ENCODE results near the gene ASCL3. TPM values are rescaled to one million over a fixed set of nuclear protein-coding genes. Genes with fewer than 3 reads are reported as not detected.

The ASCL3 gene
- total RNA-seq, 4 donors from 2014 or later = not detected

DNA sequence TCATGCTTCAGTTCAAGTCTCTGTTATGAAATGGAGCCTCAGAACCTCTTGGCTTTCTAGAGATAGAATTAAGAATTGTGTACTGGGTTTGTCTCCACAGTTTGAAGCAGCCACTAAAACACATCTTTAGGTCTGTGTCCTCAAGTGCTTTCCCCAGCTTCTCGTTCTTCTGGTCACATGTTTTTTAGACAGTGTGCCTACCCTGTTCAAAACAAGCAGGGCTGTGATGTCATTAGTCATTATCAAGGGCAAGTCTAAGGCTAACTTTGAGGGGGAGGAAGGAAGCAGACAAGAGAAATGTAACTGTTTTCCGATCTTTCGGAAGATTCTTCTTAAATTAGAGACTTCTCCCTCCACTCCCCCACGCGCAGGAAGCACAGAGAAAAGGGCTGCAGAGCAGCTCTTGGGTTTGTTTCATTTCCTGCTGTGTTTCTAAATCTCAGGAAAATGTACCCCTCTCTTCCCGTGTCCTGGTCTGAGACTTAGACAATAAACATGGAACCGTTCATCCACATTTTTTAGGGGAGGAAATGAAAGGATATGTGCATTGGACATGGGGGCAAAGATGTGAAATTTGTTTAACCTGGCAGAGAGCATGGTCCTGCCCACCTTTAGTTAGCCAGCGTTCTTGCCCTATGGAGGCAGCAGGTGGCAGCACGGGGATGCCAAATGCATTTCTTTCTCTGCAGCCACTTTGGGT, 28.7 kb downstream of the ASCL3 start:
- peaks cover 4 to 32% (median 18%) of the 10 kb centered on the region in 4 donors for H3K36me3 ChIP-seq
- DNase-seq (ENCODE audit: extremely low spot score) = no peak
- WGBS = 11% methylated on average over 9 of the region's 9 CpGs
- H3K27me3 ChIP-seq = no peaks in the 10 kb centered on the region
- no peaks in the 10 kb centered on the region for H3K9me3 ChIP-seq
- H3K27ac ChIP-seq (replicated peaks in 1 of 4) = peak overlapping the region; percentile 61 to 76 (median 67)
- intact Hi-C loops (cut with DNase I) = loop anchor here (2.0 to 10.0 kb wide), 3 partner anchors 45 to 229 kb away; partner anchors contain the start of genes RPL27A and TRIM66
- TF ChIP-seq EP300 (IDR thresholded peaks at IDR 0.05) (no peak), POLR2AphosphoS5 (IDR thresholded peaks at IDR 0.05) (peak in 1 of 2 donors; percentile 19), POLR2A (IDR thresholded peaks at IDR 0.05; ENCODE audit: low read depth) (no peak)
- TF ChIP-seq, protein P1, sequence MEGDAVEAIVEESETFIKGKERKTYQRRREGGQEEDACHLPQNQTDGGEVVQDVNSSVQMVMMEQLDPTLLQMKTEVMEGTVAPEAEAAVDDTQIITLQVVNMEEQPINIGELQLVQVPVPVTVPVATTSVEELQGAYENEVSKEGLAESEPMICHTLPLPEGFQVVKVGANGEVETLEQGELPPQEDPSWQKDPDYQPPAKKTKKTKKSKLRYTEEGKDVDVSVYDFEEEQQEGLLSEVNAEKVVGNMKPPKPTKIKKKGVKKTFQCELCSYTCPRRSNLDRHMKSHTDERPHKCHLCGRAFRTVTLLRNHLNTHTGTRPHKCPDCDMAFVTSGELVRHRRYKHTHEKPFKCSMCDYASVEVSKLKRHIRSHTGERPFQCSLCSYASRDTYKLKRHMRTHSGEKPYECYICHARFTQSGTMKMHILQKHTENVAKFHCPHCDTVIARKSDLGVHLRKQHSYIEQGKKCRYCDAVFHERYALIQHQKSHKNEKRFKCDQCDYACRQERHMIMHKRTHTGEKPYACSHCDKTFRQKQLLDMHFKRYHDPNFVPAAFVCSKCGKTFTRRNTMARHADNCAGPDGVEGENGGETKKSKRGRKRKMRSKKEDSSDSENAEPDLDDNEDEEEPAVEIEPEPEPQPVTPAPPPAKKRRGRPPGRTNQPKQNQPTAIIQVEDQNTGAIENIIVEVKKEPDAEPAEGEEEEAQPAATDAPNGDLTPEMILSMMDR (IDR thresholded peaks at IDR 0.05) = peak; percentile 61 to 74 (median 70)
- H3K4me3 ChIP-seq = peak overlapping the region; percentile 17 to 41 (median 22)
- H3K4me1 ChIP-seq = peaks cover 36 to 74% (median 71%) of the 10 kb centered on the region in 4 donors

DNA sequence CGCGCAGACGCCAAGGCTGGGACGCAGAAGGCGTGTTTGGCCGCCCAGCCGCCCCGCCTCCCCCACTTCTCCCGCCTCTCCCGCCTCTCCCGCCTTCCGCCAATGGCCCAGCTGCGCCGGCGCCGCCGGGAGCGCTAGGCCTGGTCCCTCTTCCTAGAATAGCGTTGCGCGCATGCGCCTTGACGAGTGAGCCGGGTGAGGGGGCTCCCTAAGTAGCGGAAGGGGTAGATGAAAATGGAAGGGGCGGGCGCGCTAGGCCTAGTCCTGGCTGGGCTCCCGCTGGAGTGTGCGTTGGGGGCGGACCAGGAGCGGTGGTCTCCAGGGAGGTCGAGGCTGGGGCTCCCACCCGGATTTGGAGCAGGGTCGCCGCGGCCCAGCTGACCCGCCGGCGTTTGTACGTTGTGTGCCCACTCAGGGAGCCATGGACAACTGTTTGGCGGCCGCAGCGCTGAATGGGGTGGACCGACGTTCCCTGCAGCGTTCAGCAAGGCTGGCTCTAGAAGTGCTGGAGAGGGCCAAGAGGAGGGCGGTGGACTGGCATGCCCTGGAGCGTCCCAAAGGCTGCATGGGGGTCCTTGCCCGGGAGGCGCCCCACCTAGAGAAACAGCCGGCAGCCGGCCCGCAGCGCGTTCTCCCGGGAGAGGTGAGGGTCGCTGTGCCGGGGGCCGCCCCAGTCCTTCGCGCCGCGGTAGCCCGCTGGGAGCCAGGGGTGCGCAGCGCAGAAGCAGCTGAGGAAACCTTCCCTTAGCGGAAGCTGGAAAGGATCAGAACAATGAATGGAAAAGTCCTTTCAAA, 31.6 kb downstream of the ASCL3 start, which contains the start of gene AKIP1:
TSS of gene AKIP1 (plus strand) at position 161 of the 795 bp plus-strand sequence. CDS start at position 422, 261 bp downstream.
- peak; percentile 96 for DNase-seq (ENCODE audit: extremely low spot score)
- 0% methylated on average over 23 of the region's 68 CpGs for WGBS
- H3K27me3 ChIP-seq = no peaks in the 10 kb centered on the region
- TF ChIP-seq, protein P1 (IDR thresholded peaks at IDR 0.05) = peak in 1 of 3 experiments; percentile 2
- TF ChIP-seq POLR2A (IDR thresholded peaks at IDR 0.05; ENCODE audit: low read depth) (peak; percentile 24), EP300 (IDR thresholded peaks at IDR 0.05) (no peak), POLR2AphosphoS5 (IDR thresholded peaks at IDR 0.05) (peak; percentile 88 to 92)
- H3K9me3 ChIP-seq = no peaks in the 10 kb centered on the region
- intact Hi-C loops (cut with DNase I) = loop anchor here (5.0 to 10.0 kb wide), 2 partner anchors 99 to 226 kb away; partner anchors contain the start of genes RPL27A and TRIM66
- H3K36me3 ChIP-seq = peaks cover 0 to 9% (median 4%) of the 10 kb centered on the region in 4 donors
- H3K27ac ChIP-seq (replicated peaks in 1 of 4) = peak within 1 kb of the TSS; percentile 91 to 98 (median 98)
- peaks cover 20 to 50% (median 45%) of the 10 kb centered on the region in 4 donors for H3K4me1 ChIP-seq
- H3K4me3 ChIP-seq = peak within 1 kb of the TSS; percentile 79 to 95 (median 92)

DNA sequence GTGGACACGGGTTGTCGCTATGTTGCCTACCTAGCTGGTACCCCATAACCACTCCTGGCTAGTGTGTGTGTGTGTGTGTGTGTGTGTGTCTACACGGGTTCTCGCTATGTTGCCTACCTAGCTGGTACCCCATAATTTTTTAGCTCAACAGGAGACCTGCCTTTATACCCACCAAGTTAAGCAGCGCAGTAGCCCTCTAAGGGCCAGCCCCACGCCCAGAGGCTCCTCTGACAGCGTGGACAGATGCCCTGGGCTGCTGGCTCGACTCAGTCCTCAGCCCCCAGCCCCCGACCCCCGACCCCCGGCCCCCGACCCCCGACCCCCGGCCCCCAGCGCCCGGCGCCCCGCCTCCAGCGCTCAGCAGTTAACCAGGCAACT, 32.2 kb downstream of the ASCL3 start:
- DNase-seq (ENCODE audit: extremely low spot score) = no peak
- peak overlapping the region; percentile 91 to 98 (median 98) for H3K27ac ChIP-seq (replicated peaks in 1 of 4)

DNA sequence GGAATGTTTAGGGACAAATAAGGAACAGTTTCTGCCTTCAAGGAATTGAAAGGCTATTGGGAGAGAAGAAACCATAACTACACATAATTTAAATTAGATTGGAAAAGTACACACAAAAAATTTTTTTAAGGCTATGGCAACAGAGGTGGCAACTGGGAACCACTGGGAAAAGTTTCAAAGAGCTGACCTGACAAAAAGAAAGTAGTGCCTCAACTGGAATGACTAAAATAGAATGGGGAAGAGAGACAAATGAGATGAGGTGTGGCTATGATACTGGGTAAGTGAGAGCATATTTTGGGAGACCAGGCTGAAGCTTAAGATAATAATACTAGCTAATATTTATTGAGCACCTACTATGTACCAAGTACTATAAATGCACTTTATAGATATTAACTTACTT, 34.7 kb downstream of the ASCL3 start:
- Histone ChIP-seq H3K9me3 (no peaks in the 10 kb centered on the region), H3K36me3 (no peaks in the 10 kb centered on the region), H3K4me1 (peaks cover under 1 to 26% (median 21%) of the 10 kb centered on the region in 4 donors), H3K4me3 (no peak overlapping the region), H3K27ac (replicated peaks in 1 of 4) (no peak overlapping the region), H3K27me3 (no peaks in the 10 kb centered on the region)
- TF ChIP-seq POLR2A (IDR thresholded peaks at IDR 0.05; ENCODE audit: low read depth) (no peak), POLR2AphosphoS5 (IDR thresholded peaks at IDR 0.05) (no peak), EP300 (IDR thresholded peaks at IDR 0.05) (no peak)
- TF ChIP-seq, protein P1 (IDR thresholded peaks at IDR 0.05) = no peak
- no peak for DNase-seq (ENCODE audit: extremely low spot score)
- intact Hi-C loops (cut with DNase I) = loop anchor here (5.0 kb wide), 1 partner anchor 36 kb away; no protein-coding TSS in a partner anchor

More for the DNA sequence above, 32.2 kb downstream of the ASCL3 start:
- intact Hi-C loops (cut with DNase I) = loop anchor here (5.0 to 10.0 kb wide), 2 partner anchors 98 to 226 kb away; partner anchors contain the start of genes RPL27A and TRIM66
- Histone ChIP-seq H3K4me3 (peak overlapping the region; percentile 79 to 95 (median 92)), H3K9me3 (no peaks in the 10 kb centered on the region), H3K27me3 (no peaks in the 10 kb centered on the region), H3K4me1 (peaks cover 20 to 46% (median 41%) of the 10 kb centered on the region in 4 donors), H3K36me3 (peaks cover 0 to 3% (median 0%) of the 10 kb centered on the region in 4 donors)
- WGBS = 0% methylated on average over 7 of the region's 19 CpGs
- TF ChIP-seq, protein P1 (IDR thresholded peaks at IDR 0.05) = no peak
- TF ChIP-seq EP300 (IDR thresholded peaks at IDR 0.05) (no peak), POLR2A (IDR thresholded peaks at IDR 0.05; ENCODE audit: low read depth) (no peak), POLR2AphosphoS5 (IDR thresholded peaks at IDR 0.05) (no peak)

Measured in esophagus muscularis mucosa (tissue), 4 donors.